ENCODE data around the gene CDC16.
A peak's percentile ranks its signal among the peaks of the same experiment; 100 is the strongest.

Gene CDC16

DNA sequence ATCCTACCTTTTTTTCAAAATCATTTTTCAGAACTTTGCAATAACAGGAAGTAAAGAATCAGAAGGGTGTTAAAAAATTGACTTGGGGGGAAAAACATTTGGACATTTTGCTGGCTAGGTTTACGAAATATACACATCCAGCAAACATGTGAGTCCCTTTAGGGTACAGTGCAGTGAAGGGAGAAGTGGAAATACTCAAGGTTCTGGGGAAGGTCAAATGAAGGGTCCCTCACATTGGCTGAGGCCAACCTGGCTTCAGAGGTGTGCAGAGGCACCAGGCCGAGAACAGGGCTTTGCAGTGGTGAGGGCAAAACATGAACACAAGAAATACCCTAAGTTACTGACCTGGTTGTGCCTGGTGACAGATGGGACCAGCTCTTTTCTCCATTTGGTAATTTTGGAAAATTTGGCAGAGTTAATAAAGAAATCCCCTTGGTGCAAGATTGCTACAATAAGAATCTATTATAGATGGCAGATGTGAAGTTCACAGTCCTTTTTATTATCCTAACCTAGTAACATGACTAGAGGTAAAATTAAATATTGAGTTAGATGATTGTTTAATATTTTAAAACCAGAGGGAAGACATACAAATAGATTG is 45.2 kb downstream of the CDC16 start:
- no peaks in the 10 kb centered on the region for H3K9me3 ChIP-seq (ENCODE audit: control insufficient read depth, insufficient read depth, low read depth, low read length)
- H3K27me3 ChIP-seq (ENCODE audit: control insufficient read depth, insufficient read depth, low read length) = no peaks in the 10 kb centered on the region
- H3K4me1 ChIP-seq (ENCODE audit: control insufficient read depth, insufficient read depth, low read length) = peaks cover 12% of the 10 kb centered on the region; the same call in 1 of the 2 replicates
- H3K27ac ChIP-seq (ENCODE audit: low read depth, low read length) = no peak overlapping the region; the same call in 1 of the 2 replicates
- peaks cover 36% of the 10 kb centered on the region for H3K36me3 ChIP-seq (ENCODE audit: control insufficient read depth, insufficient read depth, low read length)
- H3K9ac ChIP-seq (ENCODE audit: low read length) = no peak overlapping the region
- H3K4me3 ChIP-seq (ENCODE audit: low read depth, low read length) = no peak overlapping the region; the same call in 1 of the 2 replicates

DNA sequence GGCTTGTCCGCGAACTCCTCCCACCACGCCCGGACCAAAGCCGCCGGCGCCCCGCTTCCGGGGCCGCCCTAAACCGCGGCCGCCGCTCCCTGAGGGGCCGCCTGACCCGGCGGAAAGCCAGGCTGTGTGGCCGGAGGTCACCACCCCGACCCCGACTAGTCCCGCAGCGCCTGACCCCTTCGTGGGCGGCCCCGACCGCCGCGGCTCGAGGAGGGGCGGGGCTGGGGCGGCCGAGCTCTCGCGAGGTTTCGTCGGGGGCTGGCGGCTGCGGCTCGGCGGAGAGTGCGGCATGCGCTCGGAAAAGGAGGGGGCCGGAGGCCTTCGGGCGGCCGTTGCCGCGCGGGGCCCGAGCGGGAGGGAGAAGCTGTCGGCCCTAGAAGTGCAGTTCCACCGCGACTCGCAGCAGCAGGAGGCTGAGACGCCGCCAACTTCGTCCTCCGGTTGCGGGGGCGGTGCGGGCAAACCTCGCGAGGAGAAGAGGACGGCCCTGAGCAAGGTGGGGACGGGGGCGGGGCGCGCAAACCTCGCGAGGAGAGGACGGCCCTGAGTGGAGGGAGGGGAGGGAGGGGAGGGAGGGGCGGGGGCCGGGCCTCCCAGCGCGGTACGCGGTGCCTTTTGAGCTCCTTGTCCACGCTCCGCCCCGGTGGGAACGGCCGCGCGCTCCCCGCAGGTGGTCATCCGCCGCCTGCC is 46.8 kb downstream of the CDC16 start, which contains the start of gene UPF3A:
UPF3A (plus strand) TSS at position 251 of the 690 bp plus-strand sequence; CDS start at position 290, 39 bp downstream.
- Histone ChIP-seq H3K36me3 (ENCODE audit: control insufficient read depth, insufficient read depth, low read length) (peaks cover 39% of the 10 kb centered on the region), H3K4me1 (ENCODE audit: control insufficient read depth, insufficient read depth, low read length) (peaks cover 12% of the 10 kb centered on the region; the same call in 1 of the 2 replicates), H3K27ac (ENCODE audit: low read depth, low read length) (peak within 1 kb of the TSS; percentile 100), H3K9ac (ENCODE audit: low read length) (peak within 1 kb of the TSS; percentile 100), H3K27me3 (ENCODE audit: control insufficient read depth, insufficient read depth, low read length) (no peaks in the 10 kb centered on the region), H3K9me3 (ENCODE audit: control insufficient read depth, insufficient read depth, low read depth, low read length) (no peaks in the 10 kb centered on the region), H3K4me3 (ENCODE audit: low read depth, low read length) (peak within 1 kb of the TSS; percentile 100)

DNA sequence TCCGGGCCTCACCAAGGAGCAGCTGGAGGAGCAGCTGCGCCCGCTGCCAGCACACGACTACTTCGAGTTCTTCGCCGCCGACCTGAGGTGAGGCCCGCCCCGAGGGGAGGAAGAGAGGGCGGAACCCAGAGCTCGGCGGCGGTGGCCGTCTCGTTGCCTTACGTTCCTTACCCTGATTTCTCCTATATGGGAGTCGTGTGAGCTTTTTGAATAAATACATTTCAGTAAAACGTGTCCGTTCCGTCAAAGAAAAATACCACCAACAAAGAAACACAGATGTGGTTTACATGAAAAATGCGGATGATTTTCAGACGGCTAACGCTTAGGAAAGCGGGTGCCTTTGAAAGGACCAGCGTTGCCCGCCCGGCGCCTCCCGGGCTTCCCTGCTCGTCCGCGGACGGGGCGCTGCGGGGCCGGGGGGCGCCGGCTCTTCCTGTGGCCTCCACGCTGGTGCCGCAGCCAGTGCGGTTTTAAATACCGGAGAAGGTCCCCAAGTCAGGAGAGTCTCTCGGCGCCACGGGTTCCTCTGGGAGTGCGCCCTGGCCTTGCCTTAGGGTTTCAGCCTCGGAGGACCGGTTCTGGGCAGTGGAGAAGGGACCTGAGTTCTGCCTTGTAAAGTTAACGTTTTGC is 47.5 kb downstream of the CDC16 start:
- Histone ChIP-seq H3K4me3 (ENCODE audit: low read depth, low read length) (peak overlapping the region; percentile 92), H3K4me1 (ENCODE audit: control insufficient read depth, insufficient read depth, low read length) (peaks cover 12% of the 10 kb centered on the region; the same call in 1 of the 2 replicates), H3K9me3 (ENCODE audit: control insufficient read depth, insufficient read depth, low read depth, low read length) (no peaks in the 10 kb centered on the region), H3K36me3 (ENCODE audit: control insufficient read depth, insufficient read depth, low read length) (peaks cover 42% of the 10 kb centered on the region), H3K27ac (ENCODE audit: low read depth, low read length) (peak overlapping the region; percentile 98), H3K9ac (ENCODE audit: low read length) (peak overlapping the region; percentile 94), H3K27me3 (ENCODE audit: control insufficient read depth, insufficient read depth, low read length) (no peaks in the 10 kb centered on the region)

DNA sequence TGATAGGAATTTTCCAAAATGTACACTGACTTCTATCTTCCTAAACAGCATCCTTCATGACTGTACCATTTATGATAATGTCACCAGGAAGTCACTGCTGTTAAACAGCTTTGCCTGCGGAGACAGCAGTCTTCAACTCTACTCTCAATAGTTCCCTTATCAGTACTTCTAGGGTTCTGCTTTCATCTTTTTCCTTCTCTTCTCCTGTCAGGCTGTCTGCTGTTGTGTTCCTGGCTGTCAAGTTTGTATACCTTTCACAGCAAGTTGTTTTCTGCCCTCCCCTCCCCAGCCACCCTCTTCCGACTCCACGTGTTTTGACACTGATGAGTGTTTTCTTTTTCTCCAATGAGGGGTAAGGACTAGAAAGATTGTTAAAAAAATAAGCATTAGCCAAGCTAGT is 48.9 kb downstream of the CDC16 start:
- H3K27me3 ChIP-seq (ENCODE audit: control insufficient read depth, insufficient read depth, low read length) = no peaks in the 10 kb centered on the region
- peaks cover 12% of the 10 kb centered on the region; the same call in 1 of the 2 replicates for H3K4me1 ChIP-seq (ENCODE audit: control insufficient read depth, insufficient read depth, low read length)
- H3K27ac ChIP-seq (ENCODE audit: low read depth, low read length) = no peak overlapping the region
- peaks cover 55% of the 10 kb centered on the region for H3K36me3 ChIP-seq (ENCODE audit: control insufficient read depth, insufficient read depth, low read length)
- H3K9me3 ChIP-seq (ENCODE audit: control insufficient read depth, insufficient read depth, low read depth, low read length) = no peaks in the 10 kb centered on the region
- H3K4me3 ChIP-seq (ENCODE audit: low read depth, low read length) = no peak overlapping the region
- no peak overlapping the region for H3K9ac ChIP-seq (ENCODE audit: low read length)

DNA sequence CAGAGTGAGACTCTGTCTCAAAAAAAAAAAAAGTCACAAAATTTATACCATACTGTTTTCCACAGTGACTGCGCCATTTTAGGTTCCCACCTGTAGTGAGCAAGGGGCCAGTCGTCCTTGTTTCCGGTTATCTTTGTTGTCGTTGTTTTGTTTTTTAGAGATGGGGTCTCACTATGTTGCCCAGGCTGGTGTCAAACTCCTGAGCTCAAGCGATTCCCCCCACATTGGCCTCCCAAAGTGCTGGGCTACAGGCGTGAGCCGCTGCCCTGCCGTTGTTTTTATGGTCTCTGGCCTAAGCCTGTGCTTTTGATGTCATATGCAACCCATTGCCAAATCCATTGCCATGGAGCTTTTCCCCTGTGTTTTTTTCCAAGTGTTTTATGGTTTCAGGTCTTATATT is 50.0 kb downstream of the CDC16 start:
- H3K36me3 ChIP-seq (ENCODE audit: control insufficient read depth, insufficient read depth, low read length) = peaks cover 60% of the 10 kb centered on the region

DNA sequence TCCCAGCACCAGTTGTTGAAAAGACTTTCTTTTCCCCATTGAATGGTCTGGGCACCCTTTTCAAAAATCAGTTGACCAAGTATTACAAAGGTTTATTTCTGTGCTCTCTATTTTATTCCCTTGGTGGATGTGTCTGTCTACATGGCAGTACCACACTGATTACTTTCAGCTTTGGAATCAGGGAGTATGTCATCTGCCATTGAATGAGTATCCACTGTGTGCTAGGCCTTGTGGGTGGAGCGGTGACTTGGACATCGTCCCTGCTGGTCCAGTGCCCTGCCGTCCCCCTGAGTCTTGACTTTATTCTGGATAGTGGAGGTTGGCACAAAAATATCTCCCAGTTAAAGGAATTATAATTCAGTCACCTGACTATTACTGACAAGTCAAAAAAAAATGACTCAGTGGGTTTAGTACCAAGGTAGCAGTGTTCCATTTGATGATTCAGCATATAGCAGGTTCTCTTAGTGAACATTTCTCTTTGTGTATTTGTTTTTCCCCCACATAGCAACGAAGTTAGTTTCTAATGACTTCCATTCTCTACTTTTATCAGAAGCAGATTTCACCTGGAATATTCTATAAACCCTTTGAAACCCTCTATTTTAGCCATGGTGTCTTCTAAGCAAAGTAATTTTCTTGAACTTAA is 50.6 kb downstream of the CDC16 start:
- H3K9me3 ChIP-seq (ENCODE audit: control insufficient read depth, insufficient read depth, low read depth, low read length) = no peaks in the 10 kb centered on the region
- peaks cover 66% of the 10 kb centered on the region for H3K36me3 ChIP-seq (ENCODE audit: control insufficient read depth, insufficient read depth, low read length)
- H3K9ac ChIP-seq (ENCODE audit: low read length) = no peak overlapping the region
- no peaks in the 10 kb centered on the region for H3K27me3 ChIP-seq (ENCODE audit: control insufficient read depth, insufficient read depth, low read length)
- H3K27ac ChIP-seq (ENCODE audit: low read depth, low read length) = no peak overlapping the region
- H3K4me3 ChIP-seq (ENCODE audit: low read depth, low read length) = no peak overlapping the region
- peaks cover 6% of the 10 kb centered on the region; the same call in 1 of the 2 replicates for H3K4me1 ChIP-seq (ENCODE audit: control insufficient read depth, insufficient read depth, low read length)

More for the DNA sequence above, 50.0 kb downstream of the CDC16 start:
- Histone ChIP-seq H3K9me3 (ENCODE audit: control insufficient read depth, insufficient read depth, low read depth, low read length) (no peaks in the 10 kb centered on the region), H3K27ac (ENCODE audit: low read depth, low read length) (no peak overlapping the region), H3K4me1 (ENCODE audit: control insufficient read depth, insufficient read depth, low read length) (peaks cover 7% of the 10 kb centered on the region; the same call in 1 of the 2 replicates), H3K4me3 (ENCODE audit: low read depth, low read length) (no peak overlapping the region), H3K27me3 (ENCODE audit: control insufficient read depth, insufficient read depth, low read length) (no peaks in the 10 kb centered on the region), H3K9ac (ENCODE audit: low read length) (no peak overlapping the region)

DNA sequence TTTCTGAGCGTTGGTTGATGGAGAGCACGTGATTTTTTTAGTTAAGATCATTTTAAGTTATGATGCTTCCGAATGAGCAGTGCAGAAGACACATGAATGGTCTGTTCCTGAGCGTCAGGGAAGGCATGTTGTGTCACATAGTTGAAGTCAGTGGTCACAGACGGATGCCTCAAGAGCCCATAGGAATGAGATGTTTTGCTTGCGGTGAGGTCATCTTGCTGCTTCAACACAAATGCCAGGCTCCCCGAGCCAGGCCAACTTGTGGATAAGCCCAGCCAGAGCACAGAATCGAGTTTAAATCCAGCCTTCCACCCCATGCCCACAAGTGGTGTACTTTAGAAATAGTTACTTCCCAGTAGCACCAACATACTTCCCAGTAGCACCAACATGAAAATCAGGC is 52.1 kb downstream of the CDC16 start:
- peaks cover 75% of the 10 kb centered on the region for H3K36me3 ChIP-seq (ENCODE audit: control insufficient read depth, insufficient read depth, low read length)
- H3K9me3 ChIP-seq (ENCODE audit: control insufficient read depth, insufficient read depth, low read depth, low read length) = no peaks in the 10 kb centered on the region
- H3K4me3 ChIP-seq (ENCODE audit: low read depth, low read length) = no peak overlapping the region
- H3K27me3 ChIP-seq (ENCODE audit: control insufficient read depth, insufficient read depth, low read length) = no peaks in the 10 kb centered on the region
- no peaks in the 10 kb centered on the region for H3K4me1 ChIP-seq (ENCODE audit: control insufficient read depth, insufficient read depth, low read length)
- no peak overlapping the region for H3K9ac ChIP-seq (ENCODE audit: low read length)
- H3K27ac ChIP-seq (ENCODE audit: low read depth, low read length) = no peak overlapping the region

DNA sequence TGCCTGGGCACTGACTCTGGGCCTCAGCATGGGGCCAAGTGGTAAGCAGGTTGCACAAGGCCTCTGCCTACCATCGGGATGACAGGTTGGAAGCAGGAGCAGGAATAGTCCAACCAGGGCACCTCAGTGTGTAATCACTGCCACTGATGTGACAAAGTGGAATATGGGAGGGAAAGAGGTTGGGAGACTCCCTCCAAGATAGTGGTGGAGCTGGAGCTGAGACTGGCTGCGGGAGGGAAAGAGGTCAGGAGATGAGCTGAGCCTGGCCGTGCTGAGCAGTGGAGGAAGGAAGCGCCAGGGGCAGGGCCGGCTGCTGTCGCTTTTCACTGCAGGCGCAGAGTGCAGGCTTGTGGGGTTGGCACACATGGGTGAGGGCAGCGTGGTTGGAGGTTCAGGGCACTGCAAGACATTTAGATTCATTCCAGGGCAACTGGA is 53.5 kb downstream of the CDC16 start:
- H3K9ac ChIP-seq (ENCODE audit: low read length) = no peak overlapping the region
- no peak overlapping the region for H3K4me3 ChIP-seq (ENCODE audit: low read depth, low read length)
- peaks cover 87% of the 10 kb centered on the region for H3K36me3 ChIP-seq (ENCODE audit: control insufficient read depth, insufficient read depth, low read length)
- no peaks in the 10 kb centered on the region for H3K4me1 ChIP-seq (ENCODE audit: control insufficient read depth, insufficient read depth, low read length)
- H3K9me3 ChIP-seq (ENCODE audit: control insufficient read depth, insufficient read depth, low read depth, low read length) = no peaks in the 10 kb centered on the region
- no peak overlapping the region for H3K27ac ChIP-seq (ENCODE audit: low read depth, low read length)
- no peaks in the 10 kb centered on the region for H3K27me3 ChIP-seq (ENCODE audit: control insufficient read depth, insufficient read depth, low read length)

DNA sequence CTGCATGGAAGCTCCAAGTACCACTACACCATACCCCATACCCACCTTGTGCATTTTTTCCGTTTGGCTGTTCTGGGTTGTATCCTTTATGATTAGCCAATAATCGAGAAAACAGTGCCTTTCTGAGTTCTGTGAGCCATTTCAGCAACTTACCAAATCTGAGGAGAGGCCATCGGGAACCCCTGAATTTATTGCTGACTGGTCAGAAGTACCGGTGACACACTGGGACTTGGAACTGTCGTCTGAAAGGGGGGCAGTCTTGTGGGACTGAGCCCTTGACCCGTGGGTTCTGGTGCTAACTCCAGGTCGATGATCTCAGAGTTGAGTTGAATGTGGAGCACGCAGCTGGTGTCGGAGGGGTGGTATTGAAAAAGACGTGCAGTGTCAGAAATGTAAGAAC is 61.8 kb downstream of the CDC16 start:
- no peak overlapping the region for H3K4me3 ChIP-seq (ENCODE audit: low read depth, low read length)
- no peaks in the 10 kb centered on the region for H3K9me3 ChIP-seq (ENCODE audit: control insufficient read depth, insufficient read depth, low read depth, low read length)
- peaks cover 76% of the 10 kb centered on the region for H3K36me3 ChIP-seq (ENCODE audit: control insufficient read depth, insufficient read depth, low read length)
- H3K4me1 ChIP-seq (ENCODE audit: control insufficient read depth, insufficient read depth, low read length) = no peaks in the 10 kb centered on the region
- no peak overlapping the region for H3K27ac ChIP-seq (ENCODE audit: low read depth, low read length)
- no peaks in the 10 kb centered on the region for H3K27me3 ChIP-seq (ENCODE audit: control insufficient read depth, insufficient read depth, low read length)
- no peak overlapping the region for H3K9ac ChIP-seq (ENCODE audit: low read length)

DNA sequence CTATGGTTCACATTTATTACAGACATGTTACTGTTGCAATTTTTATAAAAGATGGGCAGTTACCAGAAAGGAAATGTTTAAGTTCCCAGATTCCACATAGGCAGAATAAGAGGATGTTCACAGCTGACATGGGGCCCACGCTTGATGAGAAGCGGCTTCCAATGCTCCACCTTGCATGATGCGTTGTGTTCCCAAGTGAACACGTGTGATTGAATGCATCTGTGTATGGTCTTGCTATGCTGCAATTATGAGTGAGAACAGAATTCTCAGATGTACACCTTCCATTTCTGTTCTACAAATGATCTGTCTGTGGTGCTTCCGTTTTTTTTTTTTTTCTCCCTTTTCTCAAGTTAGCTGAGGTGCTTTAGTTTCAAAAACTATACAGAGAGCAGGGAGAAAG is 62.2 kb downstream of the CDC16 start:
- Histone ChIP-seq H3K4me1 (ENCODE audit: control insufficient read depth, insufficient read depth, low read length) (no peaks in the 10 kb centered on the region), H3K27ac (ENCODE audit: low read depth, low read length) (no peak overlapping the region), H3K27me3 (ENCODE audit: control insufficient read depth, insufficient read depth, low read length) (no peaks in the 10 kb centered on the region), H3K4me3 (ENCODE audit: low read depth, low read length) (no peak overlapping the region), H3K9ac (ENCODE audit: low read length) (no peak overlapping the region), H3K9me3 (ENCODE audit: control insufficient read depth, insufficient read depth, low read depth, low read length) (no peaks in the 10 kb centered on the region), H3K36me3 (ENCODE audit: control insufficient read depth, insufficient read depth, low read length) (peaks cover 76% of the 10 kb centered on the region)
